ENCODE results near the gene TMEM222.

Gene TMEM222

DNA sequence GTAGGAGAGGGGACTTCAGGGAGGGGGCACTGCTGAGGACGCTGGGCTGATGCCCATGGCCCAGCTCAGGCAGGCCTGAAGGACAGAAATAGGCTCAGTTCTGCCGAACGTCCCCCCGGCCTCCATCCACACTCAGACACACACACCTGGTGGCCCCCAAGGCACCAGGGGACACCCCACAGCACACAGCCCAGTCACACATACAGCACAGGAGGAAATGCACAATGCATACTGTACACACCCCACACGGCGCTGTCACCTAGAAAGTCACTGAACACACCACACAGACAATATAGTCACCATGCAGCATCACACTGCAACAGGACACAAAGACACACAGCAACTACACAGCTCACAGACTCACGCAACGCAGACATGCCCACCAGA, 20.4 kb downstream of the TMEM222 start:
- peak overlapping the region; percentile 36 for H3K27ac ChIP-seq (ENCODE audit: low read depth, low read length, severe bottlenecking)
- peaks cover 39% of the 10 kb centered on the region for H3K4me1 ChIP-seq (ENCODE audit: control insufficient read depth, insufficient read depth, low read length, poor library complexity, severe bottlenecking)
- H3K36me3 ChIP-seq (ENCODE audit: control insufficient read depth, insufficient read depth, low read length): peaks cover 8% of the 10 kb centered on the region
- peak overlapping the region; percentile 8 for H3K4me3 ChIP-seq (ENCODE audit: extremely low read depth, insufficient read depth, low read length, poor library complexity, severe bottlenecking)
- no peaks in the 10 kb centered on the region for H3K9me3 ChIP-seq (ENCODE audit: control insufficient read depth, low read length)
- 82 to 90% methylated on average over 5 to 6 of the region's 8 CpGs for WGBS, 2 experiments (ENCODE audit: insufficient coverage in 2 of 2)

DNA sequence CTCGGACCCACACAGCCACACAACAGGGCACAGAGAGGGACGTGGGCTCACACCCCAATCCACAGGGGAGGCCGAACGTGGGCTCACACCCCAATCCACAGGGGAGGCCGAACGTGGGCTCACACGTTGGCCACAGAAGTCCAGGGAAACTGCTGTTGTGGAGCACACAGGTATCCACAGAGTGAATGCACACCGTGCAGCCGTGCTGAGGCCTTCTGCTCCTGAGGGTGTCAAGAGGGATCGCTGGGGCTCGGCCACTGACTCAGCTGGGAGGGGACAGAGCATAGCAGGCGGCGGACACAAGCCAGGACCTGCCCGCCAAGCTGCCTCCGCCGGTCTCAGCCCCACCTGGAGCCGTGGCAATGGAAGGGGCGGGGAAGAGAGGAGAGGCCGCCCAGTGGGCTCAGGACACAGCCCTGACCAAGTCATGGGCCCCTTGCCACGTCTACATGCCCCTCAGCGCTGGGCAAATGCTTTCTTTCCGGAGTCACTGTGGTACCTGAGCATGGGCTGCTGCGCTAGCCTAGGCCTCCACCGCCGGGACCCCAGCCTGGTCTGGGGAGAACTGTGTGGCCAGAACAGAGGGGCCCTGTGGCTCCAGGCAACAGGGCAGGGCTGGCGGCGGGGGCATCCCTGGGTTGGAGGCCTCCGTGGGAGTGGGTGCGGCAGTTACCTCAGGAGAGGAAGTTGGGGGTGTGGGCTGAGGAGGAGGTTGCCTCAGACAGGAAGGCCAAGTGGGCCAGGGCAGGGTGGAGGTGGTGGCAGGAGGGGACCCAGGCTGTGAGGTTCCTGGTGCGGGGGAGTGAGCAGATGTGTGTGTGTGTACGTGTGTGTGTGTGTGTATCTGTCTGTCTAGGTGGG, 21.0 kb downstream of the TMEM222 start:
- peak overlapping the region; percentile 16 for H3K27ac ChIP-seq (ENCODE audit: low read depth, low read length, severe bottlenecking)
- H3K4me3 ChIP-seq (ENCODE audit: extremely low read depth, insufficient read depth, low read length, poor library complexity, severe bottlenecking): no peak overlapping the region
- peaks cover 39% of the 10 kb centered on the region for H3K4me1 ChIP-seq (ENCODE audit: control insufficient read depth, insufficient read depth, low read length, poor library complexity, severe bottlenecking)
- H3K36me3 ChIP-seq (ENCODE audit: control insufficient read depth, insufficient read depth, low read length): peaks cover 8% of the 10 kb centered on the region
- WGBS, 2 experiments (ENCODE audit: insufficient coverage in 2 of 2): 76 to 77% methylated on average over 22 to 27 of the region's 31 CpGs
- H3K9me3 ChIP-seq (ENCODE audit: control insufficient read depth, low read length): no peaks in the 10 kb centered on the region

DNA sequence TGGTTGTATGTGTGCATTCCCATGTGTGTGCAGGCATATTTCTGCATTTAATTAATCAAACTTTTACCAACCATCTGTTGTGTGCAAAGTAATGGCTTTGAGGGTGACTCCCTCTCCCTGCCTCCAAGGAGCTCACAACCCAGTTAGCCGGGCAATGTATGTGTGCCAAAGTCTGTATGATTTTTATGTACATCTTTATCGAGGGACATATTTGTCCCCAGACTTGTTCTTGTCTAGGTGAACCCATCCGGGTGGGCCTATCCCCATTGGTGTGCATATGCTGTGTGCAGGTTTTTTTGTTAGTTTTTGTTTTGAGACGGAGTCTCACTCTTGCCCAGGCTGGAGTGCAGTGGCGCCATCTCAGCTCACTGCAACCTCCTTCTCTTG, 21.7 kb downstream of the TMEM222 start:
- peaks cover 8% of the 10 kb centered on the region for H3K36me3 ChIP-seq (ENCODE audit: control insufficient read depth, insufficient read depth, low read length)
- no peaks in the 10 kb centered on the region for H3K9me3 ChIP-seq (ENCODE audit: control insufficient read depth, low read length)
- no peak overlapping the region for H3K27ac ChIP-seq (ENCODE audit: low read depth, low read length, severe bottlenecking)
- WGBS, 2 experiments (ENCODE audit: insufficient coverage in 2 of 2): 96 to 100% methylated on average over 4 to 5 of the region's 5 CpGs
- H3K4me3 ChIP-seq (ENCODE audit: extremely low read depth, insufficient read depth, low read length, poor library complexity, severe bottlenecking): no peak overlapping the region
- H3K4me1 ChIP-seq (ENCODE audit: control insufficient read depth, insufficient read depth, low read length, poor library complexity, severe bottlenecking): peaks cover 41% of the 10 kb centered on the region

GRCh38 chr1:27345272-27345671, 23.3 kb downstream of the TMEM222 start:
- H3K4me1 ChIP-seq (ENCODE audit: control insufficient read depth, insufficient read depth, low read length, poor library complexity, severe bottlenecking): peaks cover 38% of the 10 kb centered on the region
- H3K4me3 ChIP-seq (ENCODE audit: extremely low read depth, insufficient read depth, low read length, poor library complexity, severe bottlenecking): no peak overlapping the region
- 96 to 97% methylated on average over 12 of the region's 12 CpGs for WGBS, 2 experiments (ENCODE audit: insufficient coverage in 2 of 2)
- H3K9me3 ChIP-seq (ENCODE audit: control insufficient read depth, low read length): no peaks in the 10 kb centered on the region
- H3K36me3 ChIP-seq (ENCODE audit: control insufficient read depth, insufficient read depth, low read length): peaks cover 8% of the 10 kb centered on the region
- H3K27ac ChIP-seq (ENCODE audit: low read depth, low read length, severe bottlenecking): no peak overlapping the region

DNA sequence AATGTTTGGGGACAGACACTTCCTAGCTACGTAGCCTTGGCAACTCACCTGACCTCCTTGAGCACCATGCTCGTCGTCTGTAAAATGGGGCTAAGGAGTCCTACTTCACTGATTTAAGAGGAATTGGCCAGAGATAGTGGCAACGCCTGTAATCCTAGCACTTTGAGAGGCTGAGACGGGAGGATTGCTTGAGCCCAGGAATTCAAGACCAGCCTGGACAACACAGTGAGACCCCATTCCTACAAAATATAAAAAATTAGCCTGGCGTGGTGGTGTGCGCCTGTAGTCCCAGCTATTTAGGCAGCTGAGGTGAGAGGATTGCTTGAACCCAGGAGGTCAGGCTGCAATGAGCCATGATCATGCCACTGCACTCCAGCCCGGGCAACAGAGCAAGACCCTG, 24.4 kb downstream of the TMEM222 start:
- Histone ChIP-seq H3K27ac (ENCODE audit: low read depth, low read length, severe bottlenecking) (no peak overlapping the region), H3K4me3 (ENCODE audit: extremely low read depth, insufficient read depth, low read length, poor library complexity, severe bottlenecking) (no peak overlapping the region), H3K4me1 (ENCODE audit: control insufficient read depth, insufficient read depth, low read length, poor library complexity, severe bottlenecking) (peaks cover 33% of the 10 kb centered on the region), H3K9me3 (ENCODE audit: control insufficient read depth, low read length) (no peaks in the 10 kb centered on the region), H3K36me3 (ENCODE audit: control insufficient read depth, insufficient read depth, low read length) (peaks cover 8% of the 10 kb centered on the region)
- WGBS, 2 experiments (ENCODE audit: insufficient coverage in 2 of 2): 92 to 93% methylated on average over 3 to 4 of the region's 8 CpGs

DNA sequence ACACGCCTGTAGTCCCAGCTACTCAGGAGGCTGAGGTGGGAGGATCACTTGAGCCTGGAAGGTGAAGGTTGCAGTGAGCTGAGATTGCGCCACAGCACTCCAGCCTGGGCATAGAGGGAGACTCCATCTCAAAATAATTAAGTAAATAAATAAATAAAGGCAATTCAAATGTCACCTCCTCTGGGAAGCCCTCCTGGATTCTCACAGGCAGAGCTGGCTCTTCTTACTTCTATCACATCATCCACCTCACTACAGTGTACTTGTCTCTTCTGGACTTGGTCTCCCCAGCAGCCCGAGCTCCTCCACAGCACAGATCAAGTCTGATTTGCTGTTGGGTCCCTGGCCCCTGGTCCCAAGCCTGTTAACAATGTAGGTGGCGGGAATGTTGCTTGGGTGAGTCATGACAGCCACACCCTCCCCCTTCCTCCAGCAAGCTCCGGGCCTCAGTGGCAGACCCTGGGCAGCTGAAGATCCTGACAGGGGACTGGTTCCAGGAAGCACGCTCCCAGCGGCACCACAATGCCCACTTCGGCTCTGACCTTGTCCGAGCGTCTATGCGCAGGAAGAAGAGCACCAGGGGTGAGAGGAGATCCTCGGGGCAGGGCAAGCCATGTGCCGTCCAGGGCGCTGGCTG, 25.1 kb downstream of the TMEM222 start:
- WGBS, 2 experiments (ENCODE audit: insufficient coverage in 2 of 2): 85 to 90% methylated on average over 9 to 10 of the region's 14 CpGs
- Histone ChIP-seq H3K27ac (ENCODE audit: low read depth, low read length, severe bottlenecking) (no peak overlapping the region), H3K4me3 (ENCODE audit: extremely low read depth, insufficient read depth, low read length, poor library complexity, severe bottlenecking) (no peak overlapping the region), H3K36me3 (ENCODE audit: control insufficient read depth, insufficient read depth, low read length) (peaks cover 8% of the 10 kb centered on the region), H3K9me3 (ENCODE audit: control insufficient read depth, low read length) (no peaks in the 10 kb centered on the region), H3K4me1 (ENCODE audit: control insufficient read depth, insufficient read depth, low read length, poor library complexity, severe bottlenecking) (peaks cover 27% of the 10 kb centered on the region)

DNA sequence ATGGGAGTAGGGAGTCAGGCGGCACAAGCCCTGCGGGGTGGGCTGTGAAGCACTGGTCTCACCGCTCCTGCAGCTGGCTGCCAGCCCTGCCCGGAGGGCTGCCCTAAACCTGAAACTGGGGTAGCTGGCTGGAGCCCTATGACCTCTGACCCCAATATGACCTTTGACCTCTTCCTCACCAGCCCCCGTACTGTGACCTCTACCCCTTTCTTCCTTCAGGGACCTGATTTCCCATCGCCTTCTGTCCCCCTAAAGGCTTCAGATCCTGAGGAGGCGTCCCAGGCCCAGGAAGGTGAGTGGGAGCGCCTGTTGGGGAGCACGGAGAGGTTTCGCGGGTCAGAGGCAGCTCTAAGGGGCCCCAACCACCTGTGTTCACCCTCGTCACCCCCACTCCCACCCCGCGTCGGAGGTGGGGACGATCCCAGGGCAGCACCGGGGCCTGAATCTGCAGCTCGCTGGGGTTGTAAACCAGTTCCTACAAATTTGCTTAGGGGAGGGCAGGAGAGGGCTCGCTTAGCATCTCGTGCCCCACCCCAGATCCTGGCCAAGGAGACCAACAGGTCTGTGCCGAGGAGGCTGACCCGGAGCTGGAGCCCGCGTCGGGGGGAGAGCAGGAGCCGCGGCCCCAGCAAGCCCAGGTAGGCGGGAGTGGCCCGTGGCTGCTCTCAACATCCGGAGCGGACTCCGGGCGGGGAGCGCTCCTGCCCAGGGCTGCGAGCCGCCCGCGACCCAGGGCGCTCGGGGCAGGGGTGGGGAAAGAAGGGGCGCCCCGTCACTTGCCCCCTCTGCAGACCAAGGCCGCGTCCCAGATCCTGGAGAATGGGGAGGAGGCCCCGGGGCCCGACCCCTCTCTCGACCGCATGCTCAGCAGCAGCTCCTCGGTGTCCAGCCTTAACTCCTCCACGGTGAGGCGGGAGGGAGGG, 27.2 kb downstream of the TMEM222 start:
- peaks cover 8% of the 10 kb centered on the region for H3K36me3 ChIP-seq (ENCODE audit: control insufficient read depth, insufficient read depth, low read length)
- WGBS, 2 experiments (ENCODE audit: insufficient coverage in 2 of 2): 18 to 23% methylated on average over 22 to 26 of the region's 51 CpGs
- H3K4me1 ChIP-seq (ENCODE audit: control insufficient read depth, insufficient read depth, low read length, poor library complexity, severe bottlenecking): peaks cover 9% of the 10 kb centered on the region
- no peaks in the 10 kb centered on the region for H3K9me3 ChIP-seq (ENCODE audit: control insufficient read depth, low read length)
- peak overlapping the region; percentile 43 for H3K4me3 ChIP-seq (ENCODE audit: extremely low read depth, insufficient read depth, low read length, poor library complexity, severe bottlenecking)
- no peak overlapping the region for H3K27ac ChIP-seq (ENCODE audit: low read depth, low read length, severe bottlenecking)

DNA sequence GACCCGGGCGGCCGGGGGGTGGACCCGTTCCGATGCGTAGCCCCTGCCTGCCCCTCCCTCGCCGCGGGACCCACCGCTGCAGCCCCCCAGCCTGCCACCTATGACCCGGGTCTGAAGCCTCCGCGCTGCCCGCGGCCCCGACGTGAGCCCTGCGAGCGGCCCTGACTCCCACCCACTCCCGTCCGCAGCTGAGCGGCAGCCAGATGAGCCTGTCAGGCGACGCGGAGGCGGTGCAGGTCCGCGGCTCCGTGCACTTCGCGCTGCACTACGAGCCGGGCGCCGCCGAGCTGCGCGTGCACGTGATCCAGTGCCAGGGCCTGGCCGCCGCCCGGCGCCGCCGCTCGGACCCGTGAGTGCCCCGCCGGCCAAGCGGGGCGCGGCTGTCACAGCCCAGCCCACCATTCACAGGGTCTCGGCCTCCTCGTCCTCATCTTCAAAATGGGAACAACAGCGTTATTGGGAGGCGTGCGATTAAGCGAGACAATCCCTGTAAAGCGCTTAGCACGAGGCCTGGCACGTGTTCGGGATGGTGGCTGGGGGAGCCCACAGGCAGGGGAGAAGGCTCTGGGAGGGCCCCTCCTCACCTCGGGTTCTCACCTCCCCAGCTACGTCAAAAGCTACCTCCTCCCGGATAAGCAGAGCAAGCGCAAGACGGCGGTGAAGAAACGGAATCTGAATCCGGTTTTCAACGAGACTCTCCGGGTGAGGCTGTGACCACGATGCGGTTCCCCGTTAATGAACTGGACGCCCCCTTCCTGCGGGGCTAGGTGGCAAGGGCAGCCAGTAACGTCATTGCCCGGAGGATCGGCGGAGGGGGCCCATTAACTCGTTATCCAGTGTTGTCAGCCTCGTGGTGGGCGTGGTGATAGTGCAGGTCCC, 28.1 kb downstream of the TMEM222 start:
- H3K4me1 ChIP-seq (ENCODE audit: control insufficient read depth, insufficient read depth, low read length, poor library complexity, severe bottlenecking): peaks cover 9% of the 10 kb centered on the region
- H3K4me3 ChIP-seq (ENCODE audit: extremely low read depth, insufficient read depth, low read length, poor library complexity, severe bottlenecking): peak overlapping the region; percentile 43
- no peaks in the 10 kb centered on the region for H3K9me3 ChIP-seq (ENCODE audit: control insufficient read depth, low read length)
- no peak overlapping the region for H3K27ac ChIP-seq (ENCODE audit: low read depth, low read length, severe bottlenecking)
- H3K36me3 ChIP-seq (ENCODE audit: control insufficient read depth, insufficient read depth, low read length): peaks cover 6% of the 10 kb centered on the region
- 14 to 17% methylated on average over 61 to 72 of the region's 84 CpGs for WGBS, 2 experiments (ENCODE audit: insufficient coverage in 2 of 2)

DNA sequence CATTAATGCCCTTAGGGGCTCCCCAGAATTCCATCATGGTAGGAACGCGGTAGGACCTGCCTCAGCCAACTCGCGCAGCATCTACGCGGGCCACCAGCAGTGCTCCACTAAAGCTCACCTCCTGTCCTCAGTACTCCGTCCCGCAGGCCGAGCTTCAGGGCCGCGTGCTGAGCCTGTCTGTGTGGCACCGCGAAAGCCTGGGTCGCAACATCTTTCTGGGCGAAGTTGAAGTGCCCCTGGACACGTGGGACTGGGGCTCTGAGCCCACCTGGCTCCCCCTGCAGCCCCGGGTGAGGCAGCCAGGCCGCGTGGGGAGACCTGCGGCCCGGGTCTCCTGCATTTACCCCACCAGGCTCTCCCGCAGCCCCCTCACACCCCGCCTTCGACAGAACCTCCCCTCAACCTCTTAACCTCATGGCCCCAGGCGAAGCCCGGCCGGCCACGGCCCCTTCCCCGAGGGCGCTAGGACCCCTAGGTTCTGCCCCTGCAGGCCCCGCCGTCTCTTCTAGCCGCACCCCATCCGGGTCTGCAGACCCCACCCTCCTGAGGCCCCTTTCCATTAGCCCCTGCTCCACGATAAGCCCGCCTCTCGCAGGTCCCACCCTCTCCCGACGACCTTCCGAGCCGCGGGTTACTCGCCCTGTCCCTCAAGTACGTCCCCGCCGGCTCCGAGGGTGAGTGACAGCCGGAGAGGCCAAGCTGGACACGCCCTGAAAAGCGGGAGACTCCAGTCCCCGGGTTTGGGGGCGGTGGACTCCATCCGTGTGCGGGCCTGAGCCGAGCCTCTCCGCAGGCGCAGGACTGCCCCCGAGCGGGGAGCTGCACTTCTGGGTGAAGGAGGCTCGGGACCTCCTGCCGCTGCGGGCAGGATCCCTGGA, 28.9 kb downstream of the TMEM222 start:
- Histone ChIP-seq H3K9me3 (ENCODE audit: control insufficient read depth, low read length) (no peaks in the 10 kb centered on the region), H3K4me1 (ENCODE audit: control insufficient read depth, insufficient read depth, low read length, poor library complexity, severe bottlenecking) (peaks cover 9% of the 10 kb centered on the region), H3K4me3 (ENCODE audit: extremely low read depth, insufficient read depth, low read length, poor library complexity, severe bottlenecking) (peak overlapping the region; percentile 43), H3K36me3 (ENCODE audit: control insufficient read depth, insufficient read depth, low read length) (peaks cover 13% of the 10 kb centered on the region), H3K27ac (ENCODE audit: low read depth, low read length, severe bottlenecking) (peak overlapping the region; percentile 53)
- WGBS, 2 experiments (ENCODE audit: insufficient coverage in 2 of 2): 11% methylated on average over 51 to 53 of the region's 62 CpGs
